HG03135 (cell line): ENCODE results near the gene CRYL1.

ENCODE experiments used
- ATAC-seq: cut with Tn5 transposase; IDR thresholded peaks from one replicate; pipeline ENCODE4 v1.9.1; 2021; ENCODE audit warnings: mild to moderate bottlenecking, moderate library complexity; ENCODE audit not compliant: unreplicated experiment

The CRYL1 gene

DNA sequence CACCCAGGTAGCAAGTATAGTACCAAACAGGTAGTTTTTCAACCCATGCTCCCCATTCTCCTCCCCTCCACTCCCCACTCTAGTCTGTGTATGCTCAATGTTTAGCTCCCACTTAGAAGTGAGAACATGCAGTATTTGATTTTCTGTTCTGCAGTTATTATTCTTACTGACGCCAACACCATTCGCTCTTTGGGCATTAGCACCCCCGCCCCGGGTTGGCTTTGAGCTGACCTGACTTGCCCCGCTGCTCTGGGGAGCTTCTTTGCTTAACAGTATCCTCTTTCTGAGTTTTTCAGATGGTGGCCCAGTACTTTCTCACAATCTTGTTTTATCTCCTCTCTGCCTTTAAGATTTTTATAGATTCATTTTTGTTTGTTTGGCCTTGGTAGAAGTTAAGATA lies 138.7 kb downstream of the CRYL1 start:
- ATAC-seq, result no peak

- no peak for ATAC-seq
Observed at GRCh38 chr13:20383058-20383457, 142.6 kb downstream of the CRYL1 start.

DNA sequence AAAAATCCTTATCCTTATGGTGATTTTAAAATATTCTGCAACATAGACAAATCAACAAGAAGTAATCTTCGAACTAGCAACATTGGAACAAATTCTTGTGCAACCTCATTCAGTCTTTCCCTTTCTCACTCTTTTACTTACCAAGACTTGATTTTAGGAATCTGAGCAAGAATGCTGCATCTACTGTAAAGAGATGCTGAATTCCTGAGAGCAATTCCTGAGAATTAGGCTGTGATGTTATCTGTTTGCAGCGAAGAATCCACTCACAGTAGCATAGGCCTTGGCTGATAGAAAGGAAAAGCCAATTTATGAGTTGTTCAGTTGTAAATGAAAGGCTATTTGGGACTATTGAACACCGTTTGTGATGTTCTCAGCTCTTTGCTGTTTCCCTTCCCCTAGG lies 144.3 kb downstream of the CRYL1 start:
- no peak for ATAC-seq

DNA sequence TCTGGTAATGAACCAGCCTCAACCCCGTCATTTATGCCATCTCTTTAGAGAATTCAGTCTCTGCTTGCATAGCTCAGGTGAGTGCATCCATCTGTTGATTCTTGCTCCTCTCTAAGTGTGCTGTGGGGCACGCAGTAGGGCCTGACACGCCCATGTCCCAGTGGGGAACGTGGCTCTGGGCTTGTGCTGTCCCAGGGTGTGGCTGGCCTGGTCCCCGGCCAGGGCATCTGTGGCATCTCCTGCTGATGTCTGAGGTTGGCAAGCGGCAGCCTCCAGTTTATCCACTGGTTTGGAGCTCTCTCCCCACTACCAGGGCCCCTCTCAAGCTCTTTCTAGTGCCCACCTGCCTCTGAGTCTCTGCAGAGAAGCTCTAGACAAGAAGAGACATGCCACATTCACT lies 146.9 kb downstream of the CRYL1 start:
- ATAC-seq, result no peak

DNA sequence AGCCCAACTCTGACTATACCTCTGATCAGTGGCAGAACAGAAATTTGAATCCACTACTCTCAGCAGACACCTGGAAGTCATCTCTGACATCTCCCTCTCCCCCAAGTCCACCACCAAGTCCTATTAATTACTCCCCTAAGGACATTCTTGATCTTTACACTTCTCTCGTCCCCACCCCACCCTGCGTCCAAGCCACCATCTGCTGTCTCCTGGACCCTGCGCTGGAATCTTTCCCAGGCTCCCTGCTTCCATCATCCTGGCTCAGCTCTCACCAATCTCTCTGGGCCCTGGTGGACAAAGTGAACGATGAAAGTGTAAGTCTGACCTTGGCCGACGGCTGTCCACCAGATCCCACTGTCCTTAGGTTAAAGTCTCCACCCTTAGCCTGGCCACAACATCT lies 147.9 kb downstream of the CRYL1 start:
- no peak for ATAC-seq

GRCh38 chr13:20375871-20376270 lies 149.8 kb downstream of the CRYL1 start:
- no peak for ATAC-seq

GRCh38 chr13:20373861-20374260 lies 151.8 kb downstream of the CRYL1 start:
- no peak for ATAC-seq

DNA sequence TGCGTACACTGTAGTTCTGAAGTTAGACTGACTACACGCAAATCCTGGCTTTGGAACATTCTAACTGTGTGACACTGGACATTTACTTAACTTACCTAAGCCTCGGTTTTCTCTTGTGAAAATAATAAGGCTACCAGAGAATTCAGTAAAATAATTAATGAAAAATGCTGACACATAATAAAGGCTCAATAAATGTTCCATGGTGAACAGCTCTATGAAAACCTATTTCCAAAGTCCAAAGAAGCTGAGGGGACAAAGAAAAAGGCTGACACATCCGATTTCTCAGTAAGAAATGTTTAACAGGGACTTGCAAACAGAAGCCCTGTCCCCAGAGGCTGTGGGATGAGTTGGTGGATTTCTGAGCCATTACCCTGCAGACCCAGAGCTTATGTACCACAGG lies 153.8 kb downstream of the CRYL1 start:
- ATAC-seq, result no peak

DNA sequence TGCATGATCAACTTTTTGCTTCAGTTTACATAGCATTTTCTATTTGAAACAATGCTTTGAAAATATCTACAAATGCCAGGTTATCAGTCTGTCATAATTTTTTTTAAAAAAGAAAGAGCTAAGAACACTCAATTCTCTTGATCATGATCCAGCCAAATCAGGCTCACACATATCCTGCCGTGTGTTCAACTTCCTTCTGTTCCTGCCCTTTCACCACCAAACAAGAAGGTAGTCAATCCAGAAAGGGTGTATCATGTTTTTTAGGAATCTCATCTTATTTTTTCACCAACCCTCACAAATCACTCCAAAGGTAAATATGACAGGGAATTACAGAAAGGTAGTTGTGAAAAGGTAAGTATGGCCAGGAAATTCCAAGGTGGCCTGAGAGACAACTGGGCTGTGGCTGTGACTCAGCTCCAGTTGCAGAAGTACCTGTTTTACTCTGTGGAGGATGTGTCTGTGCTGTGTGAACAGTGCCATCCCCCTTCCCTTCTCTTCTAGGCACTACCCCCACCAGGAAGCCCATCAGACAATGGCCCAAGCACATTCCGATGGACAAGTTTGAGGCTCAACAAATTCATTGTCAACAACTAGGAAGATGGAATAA lies 154.7 kb downstream of the CRYL1 start:
- no peak for ATAC-seq

GRCh38 chr13:20369886-20370361 lies 155.7 kb downstream of the CRYL1 start:
- ATAC-seq, result no peak

DNA sequence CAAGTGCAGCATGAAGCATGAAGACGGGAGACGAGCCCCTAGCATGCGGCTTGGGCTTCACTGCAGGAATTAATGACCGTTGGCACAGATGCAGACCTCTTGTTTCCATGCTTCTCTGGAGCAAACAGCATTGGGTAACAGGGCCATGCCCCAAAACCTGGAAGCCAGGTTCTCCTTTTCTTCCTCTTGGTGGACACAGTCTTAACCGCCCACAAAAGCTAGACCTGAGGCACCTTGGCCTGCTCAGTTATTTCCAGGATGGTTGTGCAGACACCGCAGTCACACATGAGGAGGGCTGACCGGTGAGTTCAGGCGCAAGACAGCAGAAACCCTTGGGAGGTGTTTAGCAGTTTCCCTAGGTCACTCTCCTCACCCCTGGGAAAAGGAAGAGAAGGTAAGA lies 159.6 kb downstream of the CRYL1 start:
- no peak for ATAC-seq

GRCh38 chr13:20363603-20364002 lies 162.1 kb downstream of the CRYL1 start:
- no peak for ATAC-seq

- no peak for ATAC-seq
Observed at GRCh38 chr13:20363172-20363571, 162.5 kb downstream of the CRYL1 start.

DNA sequence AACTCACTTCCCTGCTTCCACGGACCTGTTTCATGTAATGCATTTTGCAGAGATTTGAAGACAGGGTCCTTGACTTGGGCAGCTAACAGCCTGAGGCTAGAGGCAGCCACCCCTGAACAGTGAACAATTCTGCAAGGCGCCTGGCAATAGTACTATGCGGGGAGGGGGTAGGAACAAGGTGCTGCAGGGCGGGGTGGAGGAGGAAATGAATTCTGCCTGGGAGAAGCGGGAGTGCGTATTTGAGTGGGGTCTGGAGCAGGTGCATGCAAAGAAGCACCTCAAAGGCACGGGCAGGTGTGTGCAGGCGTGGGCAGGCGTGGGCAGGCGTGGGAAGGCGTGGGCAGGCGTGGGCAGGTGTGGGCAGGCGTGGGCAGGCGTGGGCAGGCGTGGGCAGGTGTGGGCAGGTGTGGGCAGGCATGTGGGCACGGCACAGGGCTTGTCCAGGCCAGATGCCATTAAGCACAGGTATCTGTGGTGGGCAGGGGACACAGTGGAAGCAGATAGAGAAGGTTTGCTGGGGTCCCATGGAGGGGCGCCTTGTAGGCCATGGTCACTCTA lies 163.1 kb downstream of the CRYL1 start:
- ATAC-seq, result no peak

- no peak for ATAC-seq
Observed at GRCh38 chr13:20360835-20361412, 164.7 kb downstream of the CRYL1 start.

DNA sequence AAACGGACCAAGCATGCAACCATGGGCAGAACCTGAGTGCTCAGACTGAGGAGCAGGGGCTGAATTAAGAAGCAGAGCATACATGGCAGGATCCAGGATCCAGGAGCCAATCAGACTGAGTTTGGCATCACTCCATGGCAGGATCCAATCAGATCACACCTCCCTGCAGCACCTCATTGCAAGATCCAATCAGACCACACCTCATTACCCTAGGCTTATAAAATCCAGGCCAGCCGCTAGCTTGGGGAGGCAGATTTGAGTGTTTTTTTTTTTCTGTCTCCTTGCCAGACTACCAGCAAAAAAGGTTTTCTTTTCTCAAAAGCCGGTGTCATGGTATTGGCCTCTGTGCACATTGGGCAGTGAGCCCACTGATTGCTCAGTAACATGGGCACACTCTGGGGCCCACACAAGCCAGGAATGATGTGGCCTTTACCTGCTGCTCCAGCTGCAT lies 165.6 kb downstream of the CRYL1 start:
- ATAC-seq, result no peak

DNA sequence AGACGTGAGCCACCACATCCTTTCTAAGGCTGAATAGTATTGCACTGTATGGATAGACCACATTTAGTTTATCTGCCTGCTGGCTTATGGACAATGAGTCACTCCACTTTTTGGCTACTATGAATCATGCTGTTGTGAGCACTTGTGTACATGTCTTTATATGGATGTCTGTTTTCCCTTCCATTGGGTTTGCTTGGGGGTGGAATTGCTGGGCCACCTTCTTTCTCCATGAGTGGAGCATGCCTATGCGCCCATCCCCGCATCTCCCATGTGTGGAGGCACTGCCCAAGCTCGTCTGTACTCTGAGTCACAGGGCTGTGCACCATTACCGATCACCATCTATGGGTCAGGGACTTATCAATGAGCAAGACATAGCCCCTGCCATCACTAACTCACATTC lies 166.3 kb downstream of the CRYL1 start:
- no peak for ATAC-seq

- no peak for ATAC-seq
Observed at GRCh38 chr13:20358022-20358421, 167.6 kb downstream of the CRYL1 start.

DNA sequence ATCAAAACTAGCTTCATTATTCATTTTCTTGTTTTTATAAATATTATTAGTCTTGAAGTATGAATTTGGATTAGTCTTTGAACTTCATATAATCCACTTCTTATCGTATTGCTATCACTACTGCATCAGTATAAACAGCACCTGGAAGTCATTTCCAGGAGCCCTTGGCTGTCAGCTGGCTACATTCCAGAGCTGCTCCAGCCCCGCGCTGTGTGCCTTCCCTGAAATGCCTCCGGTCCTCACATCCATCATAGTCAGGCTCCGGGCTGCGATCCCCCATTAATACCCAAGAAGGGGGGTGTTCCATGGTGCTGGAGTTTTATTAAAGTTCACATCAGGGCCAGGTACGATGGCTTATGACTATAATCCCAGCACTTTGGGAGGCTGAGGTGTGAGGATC lies 169.2 kb downstream of the CRYL1 start:
- no peak for ATAC-seq

- no peak for ATAC-seq
Observed at GRCh38 chr13:20354722-20355121, 170.9 kb downstream of the CRYL1 start.

- ATAC-seq, result no peak
Observed at GRCh38 chr13:20353973-20354372, 171.7 kb downstream of the CRYL1 start.
